ENCODE data around the gene SGCG. TPM values are rescaled to one million over a fixed set of nuclear protein-coding genes. Genes with fewer than 3 reads are reported as not detected.

The SGCG gene
- polyA plus RNA-seq, 5 donors, result 13.1 to 17.1 (median 15.0) TPM

DNA sequence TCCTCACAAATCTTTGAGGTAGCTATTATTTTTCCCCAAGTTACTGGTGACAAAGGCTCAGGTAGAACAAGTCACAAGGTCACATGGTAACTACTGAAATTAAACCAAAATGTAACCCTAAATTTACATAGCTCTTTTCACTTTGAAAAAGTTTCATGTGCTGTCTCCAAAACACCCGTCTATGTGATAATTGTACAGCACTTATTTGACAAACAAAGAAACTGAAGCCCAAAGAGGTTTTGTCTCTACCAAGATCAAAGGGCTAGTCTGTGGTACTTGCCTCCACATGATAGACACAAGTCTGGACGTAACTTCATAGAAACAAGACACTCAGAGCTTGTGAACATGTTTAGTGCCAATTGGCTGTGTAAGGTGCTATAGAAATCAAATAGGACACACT is 144.4 kb downstream of the SGCG start:
- no peak for DNase-seq

GRCh38 chr13:23330356-23330755 is 149.6 kb downstream of the SGCG start:
- DNase-seq, result no peak

GRCh38 chr13:23339225-23339624 is 158.4 kb downstream of the SGCG start:
- DNase-seq, result no peak

- DNase-seq, result no peak
Measured at GRCh38 chr13:23344931-23345595, 164.3 kb downstream of the SGCG start.

- DNase-seq, result no peak
Measured at GRCh38 chr13:23347601-23348000, 166.8 kb downstream of the SGCG start.

DNA sequence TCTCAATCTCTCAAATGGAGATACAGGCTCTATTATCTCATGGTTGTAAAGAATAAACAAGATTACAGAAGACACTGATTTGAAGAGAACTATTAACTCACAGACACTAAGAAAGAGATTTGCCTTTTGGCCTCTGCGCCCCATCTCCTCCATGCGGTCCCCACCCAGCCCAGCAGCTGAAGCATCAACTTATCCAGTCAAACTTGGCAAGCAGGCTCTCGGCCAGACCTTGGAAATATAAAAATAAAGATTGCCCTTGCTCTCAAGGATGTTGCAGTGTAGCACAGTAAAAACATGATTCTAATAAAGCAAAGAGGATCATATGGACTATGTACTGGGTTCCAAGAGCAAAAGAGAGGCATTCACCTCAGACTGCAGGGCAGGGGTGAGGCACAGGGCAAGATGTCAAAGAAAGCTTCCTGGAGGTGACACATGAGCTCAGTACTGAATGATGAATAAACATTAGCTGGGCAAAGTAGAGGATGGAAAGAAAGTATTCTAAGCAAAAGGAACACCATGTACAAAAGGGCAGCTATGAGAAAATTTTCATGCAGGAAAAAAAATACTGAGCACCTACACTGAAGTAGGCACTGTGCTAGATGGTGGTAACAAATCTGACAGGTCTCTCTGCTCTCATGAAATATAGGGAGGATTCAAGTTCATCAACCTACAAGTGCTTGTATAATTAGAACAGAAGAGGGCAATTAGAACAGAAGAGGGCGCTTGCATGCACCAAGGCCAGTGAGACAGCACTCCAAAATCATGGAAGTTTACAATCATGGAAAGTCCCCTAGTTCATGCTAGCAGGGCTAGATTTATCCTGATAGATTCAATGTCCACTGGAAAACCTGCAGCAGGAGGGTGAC is 167.7 kb downstream of the SGCG start:
- no peak for DNase-seq

DNA sequence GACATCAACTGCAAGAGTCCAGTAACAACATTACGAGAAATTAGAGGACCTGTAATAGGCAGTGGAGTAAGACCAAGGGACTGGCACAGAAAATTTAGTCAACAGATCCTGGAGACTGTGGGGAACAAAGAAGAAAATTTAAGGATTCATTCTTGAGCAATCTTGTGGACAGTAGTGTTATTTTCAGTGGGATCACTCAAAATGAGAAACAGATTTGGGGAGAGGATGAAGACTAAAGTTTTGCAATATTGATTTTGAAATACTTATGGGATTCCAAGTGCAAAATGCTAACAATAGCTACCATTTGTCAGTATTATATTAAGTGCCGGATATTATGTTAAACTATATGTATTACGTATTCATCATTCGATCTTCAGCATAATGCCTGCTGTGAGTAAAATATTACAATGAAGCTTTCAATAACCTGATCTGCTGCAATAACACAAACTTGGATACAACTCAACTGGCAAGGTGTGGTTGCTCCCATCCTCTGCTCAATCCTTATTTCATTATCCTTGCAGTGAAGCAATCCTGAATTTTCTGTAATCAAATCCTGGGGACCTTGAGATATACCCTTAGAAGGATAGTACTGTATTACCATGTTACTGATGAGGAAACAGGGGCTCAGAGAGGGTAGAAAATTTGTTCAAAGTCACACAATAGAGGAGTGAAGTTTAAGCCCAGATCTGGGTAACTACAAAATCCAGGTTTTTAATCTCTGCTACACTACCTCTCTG is 168.6 kb downstream of the SGCG start:
- no peak for DNase-seq

DNA sequence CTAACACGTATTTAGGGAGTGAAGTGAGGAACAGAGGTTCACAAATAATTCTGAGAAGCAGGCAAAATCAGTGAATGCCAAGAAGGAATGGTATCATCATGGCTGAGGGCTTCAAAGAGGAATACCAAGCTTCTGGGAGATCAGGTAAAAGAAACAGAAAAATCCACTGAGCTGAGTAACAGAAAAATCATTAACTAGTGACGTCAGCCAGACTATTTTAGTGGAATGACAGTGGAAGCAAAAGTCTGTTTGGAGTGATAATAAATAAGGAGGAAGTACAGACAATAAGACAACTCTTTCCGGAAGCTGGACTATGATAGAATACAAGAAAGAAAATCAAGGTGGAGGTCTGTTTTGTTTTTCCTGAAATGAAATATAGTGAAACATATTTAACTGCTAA is 169.2 kb downstream of the SGCG start:
- no peak for DNase-seq

- no peak for DNase-seq
Measured at GRCh38 chr13:23352161-23352560, 171.4 kb downstream of the SGCG start.

DNA sequence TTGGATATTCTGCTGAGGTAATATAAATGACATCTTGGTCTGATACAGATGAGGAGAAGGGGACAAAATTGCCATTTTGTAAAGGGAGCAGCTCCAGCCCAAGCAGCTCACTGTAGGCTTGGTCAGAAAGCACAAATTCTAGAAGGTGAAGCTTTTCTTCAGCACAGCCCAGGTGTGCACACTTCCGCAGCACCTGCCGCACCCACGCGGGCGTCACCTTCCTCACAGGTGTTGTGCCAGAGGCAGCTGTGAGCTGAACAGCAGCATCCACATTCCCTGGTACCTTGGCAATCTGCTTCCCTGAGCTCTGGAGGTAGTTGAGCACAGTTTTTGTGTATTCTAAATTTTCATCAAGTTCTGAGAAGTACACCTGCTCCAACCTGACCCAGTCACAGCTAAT is 173.7 kb downstream of the SGCG start:
- no peak for DNase-seq

DNA sequence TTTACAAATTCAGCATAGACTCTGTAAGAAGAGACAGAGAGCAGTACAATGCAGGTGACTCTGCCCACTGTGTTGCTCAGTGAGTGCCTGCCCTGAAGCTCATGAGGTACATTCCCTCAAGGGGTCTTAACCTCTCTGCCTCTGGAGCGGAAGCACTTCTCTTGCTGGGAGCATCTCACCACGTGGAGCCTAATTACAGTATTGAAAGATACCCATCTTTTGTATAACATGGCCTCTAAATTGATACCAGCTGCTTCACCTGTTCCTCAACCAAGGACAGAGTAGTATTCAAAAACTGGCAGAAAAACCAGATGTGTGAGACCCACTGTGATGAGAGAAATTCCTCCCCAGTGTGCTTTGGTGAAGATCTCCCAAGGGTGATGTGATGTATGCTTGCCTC is 175.6 kb downstream of the SGCG start:
- DNase-seq, result no peak

GRCh38 chr13:23357349-23357748 is 176.6 kb downstream of the SGCG start:
- DNase-seq, result no peak

DNA sequence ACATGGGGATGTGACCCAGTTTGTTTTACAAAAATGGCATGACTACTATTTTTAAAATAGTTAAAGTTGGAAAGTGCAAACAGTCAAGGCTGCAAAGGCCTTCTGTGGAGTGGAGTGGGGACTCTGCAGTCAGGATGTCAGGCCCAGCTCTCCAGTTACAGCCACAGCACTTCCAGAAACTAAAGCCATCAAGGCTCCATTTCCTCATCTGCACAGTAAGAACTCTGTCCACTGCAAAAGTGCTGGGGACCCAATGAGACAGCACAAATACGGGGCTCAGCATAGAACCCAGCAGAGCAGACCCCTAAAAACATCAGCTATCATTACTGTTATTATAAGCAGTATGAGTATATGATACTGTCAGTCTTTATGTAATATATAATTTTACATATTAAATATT is 179.1 kb downstream of the SGCG start:
- DNase-seq, result no peak

GRCh38 chr13:23365652-23366051 is 184.9 kb downstream of the SGCG start:
- DNase-seq, result no peak

DNA sequence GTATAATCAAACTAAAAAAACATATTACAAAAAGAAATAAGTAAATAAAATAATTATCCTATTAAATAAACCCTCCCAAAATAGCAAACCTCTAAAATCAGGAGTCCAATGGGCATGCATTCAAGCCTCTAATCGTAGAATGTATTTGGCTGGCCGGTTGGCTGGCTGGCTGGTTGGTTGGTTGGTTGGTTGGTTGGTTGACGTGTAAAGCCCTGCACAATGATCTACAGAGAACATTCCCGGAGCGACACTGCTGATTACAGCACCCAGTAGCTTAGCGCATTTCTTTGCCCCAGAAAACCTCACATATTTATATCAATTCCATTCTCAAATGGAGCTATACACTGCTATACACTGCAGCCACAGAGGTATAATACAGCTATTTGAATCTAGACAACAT is 187.1 kb downstream of the SGCG start:
- DNase-seq, result no peak

GRCh38 chr13:23372264-23372906 is 191.6 kb downstream of the SGCG start:
- DNase-seq, result peak in 1 of 2 donors; percentile 55

Data from right lung (tissue), 5 donors.